Measurements from ENCODE around the gene CTDSP1.

CTDSP1 gene

DNA sequence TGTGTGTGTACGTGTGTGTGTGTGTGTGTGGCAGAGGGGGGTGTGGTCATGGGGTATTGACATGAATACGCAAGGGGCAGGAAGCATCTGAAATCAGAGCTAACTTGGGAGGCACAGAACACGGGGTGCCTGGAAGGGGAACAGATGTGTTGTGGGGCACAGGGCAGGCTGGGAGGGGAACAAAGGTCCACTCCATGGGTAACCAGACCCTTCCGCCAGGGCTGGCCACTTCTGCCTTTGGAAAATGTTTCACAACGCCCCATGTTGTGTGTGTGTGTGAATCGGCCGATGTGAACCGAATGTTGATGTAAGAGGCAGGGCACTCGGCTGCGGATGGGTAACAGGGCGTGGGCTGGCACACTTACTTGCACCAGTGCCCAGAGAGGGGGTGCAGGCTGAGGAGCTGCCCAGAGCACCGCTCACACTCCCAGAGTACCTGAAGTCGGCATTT, 17.7 kb upstream of the CTDSP1 start, which contains the start of gene SLC11A1:
TSS of gene SLC11A1 (plus strand) at position 358 of the 451 bp plus-strand sequence. CDS start 96 bp downstream, outside the sequence.
- in situ Hi-C loops (cut with MboI; ENCODE audit: low sequenced_read_pairs): no loop called here

- in situ Hi-C loops (cut with MboI; ENCODE audit: low sequenced_read_pairs): no loop called here
Observed at GRCh38 chr2:218382785-218383184, 16.9 kb upstream of the CTDSP1 start.

DNA sequence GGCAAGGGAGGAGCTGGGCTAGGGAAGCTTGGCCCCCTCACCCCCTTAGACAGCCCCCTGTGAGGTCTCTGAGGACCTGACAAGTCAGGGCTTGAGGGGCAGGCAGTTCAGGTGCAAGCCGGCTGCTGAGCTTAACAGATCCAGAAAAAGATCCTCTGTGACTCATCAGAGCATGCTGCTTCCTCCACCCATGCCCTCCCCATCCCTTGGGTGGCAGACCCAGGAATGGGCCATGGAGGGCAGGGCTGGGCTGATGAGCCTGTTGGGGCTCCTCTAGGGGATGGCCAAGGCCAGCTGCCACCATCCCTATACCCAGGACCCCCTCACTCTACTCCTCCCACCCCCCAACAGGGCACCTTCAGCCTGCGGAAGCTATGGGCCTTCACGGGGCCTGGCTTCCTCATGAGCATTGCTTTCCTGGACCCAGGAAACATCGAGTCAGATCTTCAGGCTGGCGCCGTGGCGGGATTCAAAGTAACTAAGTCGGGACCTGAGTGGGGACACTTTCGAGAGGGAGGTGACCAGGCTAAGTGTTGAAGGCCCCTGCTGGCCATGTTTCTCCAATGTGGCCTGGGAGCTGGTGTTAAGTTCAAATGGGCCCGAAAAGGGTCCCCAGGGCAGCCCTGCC, 15.7 kb upstream of the CTDSP1 start:
- in situ Hi-C loops (cut with MboI; ENCODE audit: low sequenced_read_pairs): no loop called here

GRCh38 chr2:218384975-218385374, 14.7 kb upstream of the CTDSP1 start:
- in situ Hi-C loops (cut with MboI; ENCODE audit: low sequenced_read_pairs): no loop called here

- in situ Hi-C loops (cut with MboI; ENCODE audit: low sequenced_read_pairs): no loop called here
Observed at GRCh38 chr2:218386505-218387368, 12.9 kb upstream of the CTDSP1 start.

- in situ Hi-C loops (cut with MboI; ENCODE audit: low sequenced_read_pairs): no loop called here
Observed at GRCh38 chr2:218387369-218388194, 12.1 kb upstream of the CTDSP1 start.

DNA sequence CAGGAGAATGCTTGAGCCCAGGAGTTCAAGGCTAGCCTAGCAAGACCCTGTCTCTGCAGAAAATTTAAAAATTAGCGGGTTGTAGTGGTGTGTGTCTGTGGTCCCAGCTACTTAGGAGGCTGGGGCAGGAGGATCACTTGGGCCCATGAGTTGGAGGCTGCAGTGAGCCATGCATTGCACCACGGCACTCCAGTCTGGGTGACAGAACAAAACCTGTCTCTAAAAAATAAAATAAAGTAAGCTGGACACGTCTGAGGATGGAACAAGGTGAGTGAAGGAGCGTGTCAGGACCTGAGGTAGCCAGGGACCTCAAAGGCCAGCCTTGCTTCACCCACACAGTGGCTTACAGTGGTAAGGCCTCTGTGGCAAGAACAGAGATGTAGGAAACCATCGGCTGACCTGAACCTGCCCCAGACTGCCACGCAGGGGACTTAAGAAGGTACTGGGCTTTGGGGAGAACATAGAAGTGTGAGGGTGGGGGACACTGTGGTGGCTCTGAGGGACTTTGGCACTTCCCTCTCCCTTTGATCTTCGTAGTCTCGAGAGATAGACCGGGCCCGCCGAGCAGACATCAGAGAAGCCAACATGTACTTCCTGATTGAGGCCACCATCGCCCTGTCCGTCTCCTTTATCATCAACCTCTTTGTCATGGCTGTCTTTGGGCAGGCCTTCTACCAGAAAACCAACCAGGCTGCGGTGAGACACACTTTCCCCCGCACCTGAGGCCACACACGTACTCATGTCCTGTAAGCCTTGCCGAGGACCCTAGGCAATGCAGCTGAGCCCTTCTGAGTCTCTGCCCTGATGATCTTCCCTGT, 10.1 kb upstream of the CTDSP1 start:
- in situ Hi-C loops (cut with MboI; ENCODE audit: low sequenced_read_pairs): no loop called here

DNA sequence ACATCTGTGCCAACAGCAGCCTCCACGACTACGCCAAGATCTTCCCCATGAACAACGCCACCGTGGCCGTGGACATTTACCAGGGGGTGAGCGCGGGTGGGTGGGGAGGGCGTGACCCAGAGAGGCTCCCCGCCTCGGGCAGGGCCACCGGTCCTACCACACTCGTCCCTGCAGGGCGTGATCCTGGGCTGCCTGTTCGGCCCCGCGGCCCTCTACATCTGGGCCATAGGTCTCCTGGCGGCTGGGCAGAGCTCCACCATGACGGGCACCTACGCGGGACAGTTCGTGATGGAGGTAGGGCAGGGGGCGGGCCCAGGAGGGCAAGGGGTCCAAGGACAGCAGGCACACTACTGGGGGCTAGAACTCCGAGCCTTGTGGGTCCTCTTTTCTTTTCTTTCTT, 8.5 kb upstream of the CTDSP1 start:
- in situ Hi-C loops (cut with MboI; ENCODE audit: low sequenced_read_pairs): no loop called here

DNA sequence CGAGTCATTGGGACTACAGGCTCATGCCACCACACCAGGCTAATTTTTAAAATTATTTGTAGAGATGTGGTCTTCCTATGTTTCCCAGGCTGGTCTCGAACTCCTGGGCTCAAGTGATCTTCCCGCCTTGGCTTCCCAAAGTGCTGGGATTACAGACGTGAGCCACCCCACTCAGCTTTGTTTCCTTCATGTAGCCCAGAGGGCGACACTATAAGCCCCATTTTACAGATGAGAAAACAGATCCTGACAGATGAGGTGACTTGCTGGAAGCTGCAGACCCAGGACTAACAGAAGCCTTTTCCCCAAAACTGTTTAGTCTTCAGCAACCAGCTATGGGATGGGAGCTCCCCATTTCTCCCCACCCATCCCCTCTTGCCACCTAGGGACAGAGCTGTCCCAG, 7.2 kb upstream of the CTDSP1 start:
- in situ Hi-C loops (cut with MboI; ENCODE audit: low sequenced_read_pairs): no loop called here

DNA sequence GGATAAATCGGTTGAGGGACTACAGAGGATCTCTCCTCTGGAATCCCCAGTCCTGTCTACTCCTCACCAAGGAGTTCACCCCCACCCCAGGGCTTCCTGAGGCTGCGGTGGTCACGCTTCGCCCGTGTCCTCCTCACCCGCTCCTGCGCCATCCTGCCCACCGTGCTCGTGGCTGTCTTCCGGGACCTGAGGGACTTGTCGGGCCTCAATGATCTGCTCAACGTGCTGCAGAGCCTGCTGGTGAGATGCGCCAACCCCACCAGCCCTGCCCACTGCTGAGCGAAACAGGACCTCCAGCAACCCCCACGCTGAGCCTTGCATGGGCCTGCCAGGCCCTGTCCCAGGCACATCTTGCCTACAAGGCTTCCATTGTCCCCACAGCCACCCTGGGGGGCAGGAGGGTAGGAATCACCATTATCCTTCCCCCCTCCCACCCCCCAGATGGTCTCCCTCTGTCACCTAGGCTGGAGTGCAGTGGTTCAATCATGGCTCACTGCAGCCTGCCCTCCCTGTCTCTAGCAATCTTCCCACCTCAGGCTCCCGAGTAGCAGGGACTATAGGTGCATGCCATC, 6.7 kb upstream of the CTDSP1 start:
- in situ Hi-C loops (cut with MboI; ENCODE audit: low sequenced_read_pairs): no loop called here

GRCh38 chr2:218393750-218394290, 5.8 kb upstream of the CTDSP1 start:
- in situ Hi-C loops (cut with MboI; ENCODE audit: low sequenced_read_pairs): no loop called here

DNA sequence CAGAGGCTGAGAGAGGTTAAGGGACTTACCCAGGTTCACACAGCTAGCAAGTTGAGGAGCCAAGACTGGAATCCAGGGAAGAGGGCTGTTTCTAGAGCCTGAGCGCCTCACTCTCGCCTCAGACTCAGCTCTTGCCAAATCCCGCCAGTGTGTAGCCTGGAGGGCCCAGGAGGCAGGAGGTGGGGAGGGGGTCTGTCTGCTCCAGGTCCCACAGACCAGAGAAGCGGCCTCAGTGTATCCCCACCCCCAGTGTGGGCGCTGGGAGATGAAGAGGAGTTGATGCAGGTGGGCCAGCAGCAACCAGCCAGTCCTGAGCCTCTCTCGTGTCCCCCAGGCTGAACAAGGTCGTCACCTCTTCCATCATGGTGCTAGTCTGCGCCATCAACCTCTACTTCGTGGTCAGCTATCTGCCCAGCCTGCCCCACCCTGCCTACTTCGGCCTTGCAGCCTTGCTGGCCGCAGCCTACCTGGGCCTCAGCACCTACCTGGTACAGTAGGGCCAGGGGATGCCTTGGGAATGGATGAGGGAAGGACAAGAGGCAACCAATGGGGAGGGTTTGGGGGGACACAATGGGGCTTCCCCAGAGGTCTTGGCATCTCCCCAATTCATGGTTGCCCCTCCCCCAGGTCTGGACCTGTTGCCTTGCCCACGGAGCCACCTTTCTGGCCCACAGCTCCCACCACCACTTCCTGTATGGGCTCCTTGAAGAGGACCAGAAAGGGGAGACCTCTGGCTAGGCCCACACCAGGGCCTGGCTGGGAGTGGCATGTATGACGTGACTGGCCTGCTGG, 5.2 kb upstream of the CTDSP1 start:
- in situ Hi-C loops (cut with MboI; ENCODE audit: low sequenced_read_pairs): no loop called here

- in situ Hi-C loops (cut with MboI; ENCODE audit: low sequenced_read_pairs): no loop called here
Observed at GRCh38 chr2:218395090-218395444, 4.6 kb upstream of the CTDSP1 start.

- in situ Hi-C loops (cut with MboI; ENCODE audit: low sequenced_read_pairs): no loop called here
Observed at GRCh38 chr2:218395456-218395825, 4.2 kb upstream of the CTDSP1 start.

- in situ Hi-C loops (cut with MboI; ENCODE audit: low sequenced_read_pairs): no loop called here
Observed at GRCh38 chr2:218395826-218396687, 3.6 kb upstream of the CTDSP1 start.

DNA sequence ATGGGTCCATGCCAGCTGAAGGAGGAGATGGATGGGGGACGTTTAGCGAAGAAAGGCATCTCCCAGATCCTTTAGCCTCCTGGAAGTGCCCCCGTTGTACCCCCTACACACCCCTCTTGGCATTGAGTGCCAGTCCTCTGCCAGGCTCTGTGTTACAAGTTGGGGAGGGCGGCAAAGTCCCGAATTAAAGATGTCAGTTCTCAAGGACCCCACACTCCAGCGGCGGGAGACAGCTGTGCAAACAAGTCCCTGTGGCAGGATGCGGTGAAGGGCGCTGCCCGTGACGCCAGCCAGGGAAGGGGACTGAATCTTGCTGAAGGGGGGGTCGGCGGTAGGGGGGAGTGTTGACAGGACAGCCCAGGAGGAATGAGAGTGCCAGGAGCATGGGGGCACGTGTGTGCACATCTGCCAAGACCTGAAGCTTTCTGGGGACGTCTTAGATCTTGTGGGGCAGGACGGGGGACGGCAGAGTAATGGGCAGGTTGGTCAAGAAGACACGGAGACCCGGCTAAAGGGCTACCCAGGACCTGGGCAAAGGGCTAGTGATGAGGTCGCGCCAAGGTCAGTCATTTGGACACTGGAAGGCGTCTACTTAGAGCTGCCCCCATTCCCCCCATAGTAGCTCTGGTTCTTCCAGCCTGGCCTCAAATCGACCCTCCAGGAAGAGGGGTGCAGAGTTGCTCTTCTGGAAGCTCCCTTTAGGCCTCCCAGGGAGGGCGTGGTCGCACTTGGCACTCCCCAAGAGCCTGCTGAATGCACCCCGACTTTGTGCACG, 2.8 kb upstream of the CTDSP1 start:
- in situ Hi-C loops (cut with MboI; ENCODE audit: low sequenced_read_pairs): no loop called here

GRCh38 chr2:218397463-218397819, 2.2 kb upstream of the CTDSP1 start:
- in situ Hi-C loops (cut with MboI; ENCODE audit: low sequenced_read_pairs): no loop called here

All from HL-60/S4 (cell line).